Right cardiac atrium (tissue), 5 donors: ENCODE results near the gene NKPD1. TPM values are rescaled to one million over a fixed set of nuclear protein-coding genes. Genes with fewer than 3 reads are reported as not detected.

Source experiments
- ATAC-seq, 2 donors: fragments of 200-7000 bp; cut with Tn5 transposase; one replicate each; pipeline versions ENCODE4 v1.8.0 to v1.9.1; 2020; ENCODE audit warnings: moderate library complexity in 2 of 2, mild to moderate bottlenecking in 1 of 2
- DNase-seq, 3 donors: peaks; one replicate each; pipeline ENCODE4 v3.0.0-alpha.2; 2020
- H3K27ac ChIP-seq: one replicate; pipeline ENCODE4 v1.5.1; 2013; ENCODE audit warnings: mild to moderate bottlenecking, low read length, control low read depth, moderate library complexity
- H3K27me3 ChIP-seq: one replicate; pipeline ENCODE4 v1.6.1; 2013; ENCODE audit not compliant: control insufficient read depth, insufficient read depth
- H3K4me1 ChIP-seq: one replicate; pipeline ENCODE4 v1.6.1; 2013; ENCODE audit warnings: low read length; ENCODE audit not compliant: control insufficient read depth, insufficient read depth
- H3K4me3 ChIP-seq: one replicate; pipeline ENCODE4 v1.5.1; 2013; ENCODE audit warnings: low read length, control low read depth
- H3K9me3 ChIP-seq: one replicate; pipeline ENCODE4 v1.6.1; 2013; ENCODE audit warnings: low read length; ENCODE audit not compliant: control insufficient read depth
- WGBS: extraction: QIAGEN DNeasy Blood & Tissue Kit; methylation state at CpG from one replicate; pipeline ENCODE4 v1.1.7; 2013; 5-methylcytosine and 5-hydroxymethylcytosine counted together
- intact Hi-C, 4 donors: fragments of 100-400 bp; cut with DNase I; formaldehyde crosslinking; loops; one replicate each; pipeline versions ENCODE4 v1.11.0 to v1.14.0; 2022 to 2023
- polyA plus RNA-seq: library from polyadenylated mRNA; stranded (reverse); fragments of 200-250 nt; gene quantifications from one replicate; pipeline ENCODE4 v1.2.3, GENCODE V29; 2013
- total RNA-seq, 4 donors: library from RNA; stranded (reverse); fragmentation: NEBNext Ultra II Directional; extraction: Animal tissue kit (Norgen Biotek cat#: 25700); gene quantifications; one replicate each; pipeline ENCODE4 v1.2.1, GENCODE V29; 2021
- donor health status: healthy with polysubstance abuse.
- donor health status: DM: no; HTN: yes; CAD: no.
- donor health status: DM: no; HTN: no; CAD: no.
- donor health status: DM: no; HTN: yes; CAD: no; lungs with severe emphysema.
- donor health status: DM: yes; HTN: yes; CAD: no.

NKPD1 gene
- total and polyA plus RNA-seq, 5 donors: 0.06 to 0.07 TPM; not detected in 3

GRCh38 chr19:45162608-45163143 lies 1.9 kb upstream of the NKPD1 start:
- peaks cover 3% of the 10 kb centered on the region for H3K4me1 ChIP-seq
- DNase-seq (no peak), ATAC-seq (no peak)
- no peak overlapping the region for H3K27ac ChIP-seq
- no peaks in the 10 kb centered on the region for H3K9me3 ChIP-seq
- WGBS: 74% methylated on average over 18 of the region's 18 CpGs
- intact Hi-C loops: no loop called here
- no peaks in the 10 kb centered on the region for H3K27me3 ChIP-seq
- H3K4me3 ChIP-seq: no peak overlapping the region

- peak in 1 of 2 donors; percentile 10 for ATAC-seq
- peaks cover 3% of the 10 kb centered on the region for H3K4me1 ChIP-seq
- H3K27me3 ChIP-seq: no peaks in the 10 kb centered on the region
- no peak overlapping the region for H3K27ac ChIP-seq
- no peaks in the 10 kb centered on the region for H3K9me3 ChIP-seq
- DNase-seq: no peak
- intact Hi-C loops: no loop called here
- H3K4me3 ChIP-seq: no peak overlapping the region
- 44% methylated on average over 32 of the region's 32 CpGs for WGBS
Measured at GRCh38 chr19:45161738-45162607, 1.2 kb upstream of the NKPD1 start.

GRCh38 chr19:45159971-45160324 lies 834 bp downstream of the NKPD1 start:
- 82% methylated on average over 10 of the region's 10 CpGs for WGBS

GRCh38 chr19:45159210-45159970 lies 1.4 kb downstream of the NKPD1 start:
- Histone ChIP-seq H3K4me3 (no peak overlapping the region), H3K27me3 (no peaks in the 10 kb centered on the region), H3K4me1 (no peaks in the 10 kb centered on the region), H3K9me3 (no peaks in the 10 kb centered on the region), H3K27ac (no peak overlapping the region)
- 78% methylated on average over 12 of the region's 12 CpGs for WGBS
- intact Hi-C loops: no loop called here
- DNase-seq (no peak), ATAC-seq (no peak)

More at GRCh38 chr19:45159971-45160324, 834 bp downstream of the NKPD1 start:
- no peak for ATAC-seq
- no peak for DNase-seq
- Histone ChIP-seq H3K9me3 (no peaks in the 10 kb centered on the region), H3K4me1 (no peaks in the 10 kb centered on the region), H3K27ac (no peak overlapping the region), H3K27me3 (no peaks in the 10 kb centered on the region), H3K4me3 (no peak overlapping the region)
- intact Hi-C loops: no loop called here

GRCh38 chr19:45158503-45159209 lies 2.1 kb downstream of the NKPD1 start:
- intact Hi-C loops: no loop called here
- H3K4me3 ChIP-seq: no peak overlapping the region
- DNase-seq: no peak
- no peaks in the 10 kb centered on the region for H3K9me3 ChIP-seq
- H3K27ac ChIP-seq: no peak overlapping the region
- no peaks in the 10 kb centered on the region for H3K27me3 ChIP-seq
- WGBS: 76% methylated on average over 27 of the region's 27 CpGs
- no peak for ATAC-seq
- no peaks in the 10 kb centered on the region for H3K4me1 ChIP-seq

- intact Hi-C loops: no loop called here
Measured at GRCh38 chr19:45156751-45157150, 4.0 kb downstream of the NKPD1 start.

GRCh38 chr19:45156011-45156630 lies 4.7 kb downstream of the NKPD1 start:
- Histone ChIP-seq H3K27ac (no peak overlapping the region), H3K27me3 (no peaks in the 10 kb centered on the region), H3K4me3 (no peak overlapping the region), H3K4me1 (no peaks in the 10 kb centered on the region), H3K9me3 (no peaks in the 10 kb centered on the region)
- WGBS: 76% methylated on average over 11 of the region's 11 CpGs
- ATAC-seq (no peak), DNase-seq (no peak)
- intact Hi-C loops: no loop called here

More at GRCh38 chr19:45156751-45157150, 4.0 kb downstream of the NKPD1 start:
- Histone ChIP-seq H3K9me3 (no peaks in the 10 kb centered on the region), H3K4me1 (no peaks in the 10 kb centered on the region), H3K27ac (no peak overlapping the region), H3K27me3 (no peaks in the 10 kb centered on the region), H3K4me3 (no peak overlapping the region)
- no peak for DNase-seq
- ATAC-seq: no peak
- WGBS: 78% methylated on average over 11 of the region's 11 CpGs

- no peak overlapping the region for H3K27ac ChIP-seq
- intact Hi-C loops: no loop called here
- H3K4me3 ChIP-seq: peak overlapping the region; percentile 6
- ATAC-seq: peak; percentile 38 to 84
- H3K4me1 ChIP-seq: no peaks in the 10 kb centered on the region
- no peaks in the 10 kb centered on the region for H3K9me3 ChIP-seq
- 41% methylated on average over 19 of the region's 19 CpGs for WGBS
- peak in 2 of 3 donors; percentile 75 to 80 for DNase-seq
- no peaks in the 10 kb centered on the region for H3K27me3 ChIP-seq
Measured at GRCh38 chr19:45154064-45154827, 6.5 kb downstream of the NKPD1 start.

GRCh38 chr19:45153339-45154063 lies 7.3 kb downstream of the NKPD1 start:
- Histone ChIP-seq H3K27me3 (no peaks in the 10 kb centered on the region), H3K4me3 (peak overlapping the region; percentile 6), H3K27ac (no peak overlapping the region), H3K9me3 (no peaks in the 10 kb centered on the region), H3K4me1 (no peaks in the 10 kb centered on the region)
- peak; percentile 53 to 79 (median 78) for DNase-seq
- peak; percentile 48 to 58 for ATAC-seq
- intact Hi-C loops: no loop called here
- under 1% methylated on average over 69 of the region's 69 CpGs for WGBS
